ENCODE data around the gene FAM83F.

FAM83F gene

DNA sequence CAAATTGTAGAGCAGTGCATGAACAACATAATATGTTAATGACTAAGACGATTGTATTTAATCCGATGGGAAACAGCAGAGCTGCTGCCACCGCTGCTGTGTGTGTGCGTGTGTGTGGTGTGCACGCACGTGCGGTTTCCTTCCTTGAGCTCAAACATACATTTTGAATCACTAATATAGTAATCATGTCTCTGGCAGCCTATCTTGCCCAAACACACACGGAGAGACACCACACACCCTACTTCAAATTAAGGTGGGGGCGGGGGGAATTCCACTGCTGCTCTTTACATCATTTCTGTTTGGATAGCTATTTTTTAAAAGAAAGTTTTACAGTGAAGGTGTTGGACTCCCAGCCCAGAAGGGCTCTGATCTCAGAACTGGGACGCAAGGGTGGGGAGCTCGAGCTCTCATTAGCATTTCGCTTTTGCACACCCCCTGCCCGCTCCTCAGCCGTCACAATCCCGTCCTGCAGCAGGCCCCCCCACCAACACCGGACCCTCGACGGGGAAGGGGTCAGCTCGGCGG is 651 bp upstream of the FAM83F start:
- peak; percentile 13 to 15 for DNase-seq (ENCODE audit: low read depth in 2 of 2)

DNA sequence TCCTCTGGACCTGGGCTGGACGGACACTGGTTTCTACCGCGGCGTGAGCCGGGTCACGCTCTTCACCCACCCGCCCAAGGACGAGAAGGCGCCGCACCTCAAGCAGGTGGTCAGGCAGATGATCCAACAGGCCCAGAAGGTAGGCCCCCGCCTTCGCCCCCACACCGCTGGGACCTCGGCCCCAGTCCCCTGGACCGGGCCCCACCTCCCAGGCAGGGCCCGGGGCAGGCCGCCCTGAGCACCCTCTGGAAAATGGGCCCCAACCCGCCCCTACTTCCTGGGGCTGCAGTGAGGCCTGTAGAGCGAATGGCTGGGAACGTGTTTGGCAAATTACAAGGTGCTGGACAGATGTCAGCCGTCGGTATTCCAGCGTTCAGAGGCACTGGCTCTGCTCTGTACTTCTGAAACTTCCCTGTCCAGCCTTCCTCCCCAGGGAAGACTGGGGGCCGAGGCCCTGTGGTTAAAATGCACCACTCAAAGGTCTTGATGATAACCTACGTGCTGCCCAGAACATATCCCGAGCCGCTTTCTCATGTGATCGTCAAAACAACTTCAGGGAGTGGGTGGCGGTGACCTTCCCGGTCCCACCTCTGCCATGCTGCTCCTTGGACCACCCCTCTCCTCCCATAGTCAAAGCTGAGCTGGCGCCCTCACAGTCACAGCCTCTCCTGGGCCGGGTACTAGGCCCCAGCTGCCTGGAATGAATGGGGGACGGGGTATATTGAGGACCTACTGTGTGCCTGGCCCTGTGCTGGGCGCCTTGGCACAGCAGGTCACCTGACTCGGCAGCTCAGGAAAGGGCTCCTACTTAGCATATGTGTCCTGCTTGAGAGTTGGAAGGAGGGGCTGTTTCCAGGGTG is 869 bp downstream of the FAM83F start:
- no peak for DNase-seq (ENCODE audit: low read depth in 2 of 2)

DNA sequence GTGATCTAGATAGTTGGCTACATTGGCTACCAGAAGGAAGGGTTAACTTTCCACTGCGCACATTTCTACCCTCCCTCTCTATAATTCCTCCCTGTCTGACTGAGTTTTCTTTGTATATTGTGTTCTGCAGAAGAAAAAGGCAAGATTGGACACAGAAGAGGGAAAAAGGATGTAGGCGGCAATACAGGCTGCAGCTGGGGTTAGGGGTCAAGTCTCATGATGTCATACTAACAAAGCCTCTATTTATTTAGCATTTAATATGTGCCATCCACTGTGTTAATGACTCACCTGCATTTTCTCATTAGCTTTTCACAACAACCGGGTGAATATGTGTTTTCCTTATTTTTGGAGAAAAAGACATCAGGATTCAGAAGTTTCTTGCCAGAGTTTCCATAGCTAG is 2.0 kb downstream of the FAM83F start:
- no peak for DNase-seq (ENCODE audit: low read depth in 2 of 2)

- no peak for DNase-seq (ENCODE audit: low read depth in 2 of 2)
Measured at GRCh38 chr22:39997421-39997820, 2.7 kb downstream of the FAM83F start.

DNA sequence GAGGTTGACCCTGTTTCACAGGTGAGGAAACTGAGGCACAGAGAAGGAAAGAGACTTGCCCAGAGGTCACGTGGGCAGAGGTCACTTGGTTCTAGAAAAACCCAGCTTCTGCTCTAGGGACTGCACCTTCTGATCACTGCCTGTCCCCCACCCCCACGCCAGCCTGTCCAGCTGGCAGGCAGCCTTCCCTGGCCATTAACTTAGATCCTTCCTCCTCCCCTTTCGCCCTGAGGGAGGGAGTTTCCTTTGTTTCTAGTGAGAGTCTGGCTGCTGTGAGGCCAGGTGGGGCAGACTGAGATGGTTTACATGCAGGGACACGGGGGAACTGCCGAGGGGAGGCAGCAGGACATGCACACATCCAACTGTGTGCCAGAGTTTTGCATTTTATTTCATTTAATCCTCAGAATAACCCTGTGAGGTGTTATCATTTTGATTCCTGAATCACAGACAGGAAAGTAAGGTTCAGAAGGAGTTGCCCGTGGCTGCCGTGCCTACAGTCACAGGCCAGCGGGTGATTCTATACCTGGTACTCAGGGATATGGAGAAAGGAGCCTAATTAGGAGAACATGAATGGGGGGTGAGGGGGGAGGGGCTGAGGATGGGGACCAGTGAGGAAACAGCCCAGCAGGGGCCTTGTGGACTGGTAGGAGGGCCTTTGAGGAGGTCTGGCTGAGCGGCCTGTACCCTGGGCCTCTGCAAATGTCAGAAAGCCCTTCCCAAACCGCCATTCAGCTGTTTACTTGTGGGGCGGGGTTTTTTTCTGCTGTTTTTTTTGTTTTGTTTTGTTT is 3.4 kb downstream of the FAM83F start:
- no peak for DNase-seq (ENCODE audit: low read depth in 2 of 2)

- DNase-seq (ENCODE audit: low read depth in 2 of 2): no peak
Measured at GRCh38 chr22:39999144-39999757, 4.5 kb downstream of the FAM83F start.

GRCh38 chr22:40000171-40000570 is 5.4 kb downstream of the FAM83F start:
- no peak for DNase-seq (ENCODE audit: low read depth in 2 of 2)

- DNase-seq (ENCODE audit: low read depth in 2 of 2): no peak
Measured at GRCh38 chr22:40001106-40001505, 6.4 kb downstream of the FAM83F start.

- DNase-seq (ENCODE audit: low read depth in 2 of 2): no peak
Measured at GRCh38 chr22:40001800-40002577, 7.2 kb downstream of the FAM83F start.

- DNase-seq (ENCODE audit: low read depth in 2 of 2): no peak
Measured at GRCh38 chr22:40002935-40003715, 8.4 kb downstream of the FAM83F start.

- DNase-seq (ENCODE audit: low read depth in 2 of 2): no peak
Measured at GRCh38 chr22:40004836-40005235, 10.1 kb downstream of the FAM83F start.

DNA sequence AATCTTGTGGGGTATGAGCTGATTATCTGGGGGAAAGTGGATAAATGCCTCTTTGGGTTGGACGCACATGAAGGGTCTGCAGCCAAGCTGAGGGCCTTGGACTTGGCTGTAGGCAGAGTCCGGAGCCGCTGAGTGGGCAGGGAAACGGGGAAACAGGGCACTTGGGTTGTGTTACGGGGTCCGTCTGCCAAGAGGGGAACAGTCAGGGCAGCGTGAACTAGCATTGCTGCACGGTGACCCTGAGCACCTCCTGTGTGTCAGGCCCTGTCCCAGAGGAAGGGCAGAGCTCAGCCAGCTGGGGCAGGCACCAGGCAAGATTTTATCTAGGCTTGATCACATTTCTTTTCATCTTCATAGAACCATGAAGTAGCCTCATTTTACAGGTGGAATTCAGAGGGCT is 11.9 kb downstream of the FAM83F start:
- DNase-seq (ENCODE audit: low read depth in 2 of 2): no peak

- no peak for DNase-seq (ENCODE audit: low read depth in 2 of 2)
Measured at GRCh38 chr22:40007853-40008710, 13.3 kb downstream of the FAM83F start.

DNA sequence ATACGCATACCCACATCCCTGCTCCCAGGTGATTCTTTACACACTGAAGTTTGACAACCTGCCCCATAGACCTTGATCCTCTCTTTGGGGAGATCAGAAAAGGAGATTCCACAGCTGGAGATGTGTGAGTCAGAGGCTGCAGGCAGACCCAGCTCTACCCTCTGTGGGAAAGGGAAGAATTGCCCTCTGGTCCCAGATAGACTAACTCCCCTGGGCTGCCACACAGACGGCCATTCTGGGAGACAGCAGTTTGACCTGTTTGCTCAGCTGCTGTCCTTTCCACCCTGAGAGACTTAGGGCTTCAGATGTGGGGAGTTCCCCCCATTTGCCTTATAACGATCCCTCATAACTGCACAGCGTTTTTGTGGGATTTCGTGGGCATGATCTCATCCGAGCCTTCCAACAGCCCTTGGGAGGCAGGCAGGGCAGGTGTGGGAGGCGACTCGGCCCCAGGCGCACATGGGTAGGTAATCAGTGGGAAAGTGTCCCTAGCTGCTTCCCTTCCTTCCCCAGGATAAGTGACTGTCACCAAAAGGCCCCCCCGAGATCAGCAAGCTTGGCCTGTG is 14.1 kb downstream of the FAM83F start:
- DNase-seq (ENCODE audit: low read depth in 2 of 2): no peak

- DNase-seq (ENCODE audit: low read depth in 2 of 2): no peak
Measured at GRCh38 chr22:40009292-40009774, 14.6 kb downstream of the FAM83F start.

- no peak for DNase-seq (ENCODE audit: low read depth in 2 of 2)
Measured at GRCh38 chr22:40009951-40010671, 15.4 kb downstream of the FAM83F start.

DNA sequence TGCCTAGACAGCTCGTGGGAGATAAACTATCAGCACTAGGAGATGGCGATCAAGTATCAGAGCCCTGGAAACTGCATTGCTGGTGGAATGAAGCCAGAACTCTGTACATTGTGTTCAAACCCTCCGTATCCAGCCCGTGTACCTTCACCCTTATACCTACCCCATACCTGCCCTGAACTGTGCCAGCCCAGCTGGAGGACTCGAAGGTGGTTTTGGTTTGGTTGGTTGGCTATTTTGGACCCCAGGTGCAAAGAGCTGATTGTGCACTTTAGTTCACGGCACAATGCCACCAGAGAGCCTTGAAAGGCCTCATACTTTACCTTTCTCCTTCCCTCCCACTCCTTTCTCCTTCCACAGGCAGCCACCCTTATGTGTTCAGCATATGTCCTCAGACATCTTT is 16.0 kb downstream of the FAM83F start:
- no peak for DNase-seq (ENCODE audit: low read depth in 2 of 2)

- no peak for DNase-seq (ENCODE audit: low read depth in 2 of 2)
Measured at GRCh38 chr22:40014667-40015248, 20.0 kb downstream of the FAM83F start.

Measured in stimulated activated CD4-positive, alpha-beta T cell treated with anti-CD3 and anti-CD28 coated beads, Interleukin-12 subunit alpha, Interleukin-12 subunit beta, amount 100 ng/mL, for 24 hours (primary cell).